GM19452 (cell line): ENCODE data around the gene DOCK2.
"Not testable (repeated sequence)": the region's sequence is repeated elsewhere in the genome, so short reads cannot be mapped to it uniquely, and the experiment has no call there.

ENCODE experiments used
- ATAC-seq: cut with Tn5 transposase; IDR thresholded peaks from one replicate; pipeline ENCODE4 v1.9.1; 2021; ENCODE audit not compliant: unreplicated experiment

The DOCK2 gene

DNA sequence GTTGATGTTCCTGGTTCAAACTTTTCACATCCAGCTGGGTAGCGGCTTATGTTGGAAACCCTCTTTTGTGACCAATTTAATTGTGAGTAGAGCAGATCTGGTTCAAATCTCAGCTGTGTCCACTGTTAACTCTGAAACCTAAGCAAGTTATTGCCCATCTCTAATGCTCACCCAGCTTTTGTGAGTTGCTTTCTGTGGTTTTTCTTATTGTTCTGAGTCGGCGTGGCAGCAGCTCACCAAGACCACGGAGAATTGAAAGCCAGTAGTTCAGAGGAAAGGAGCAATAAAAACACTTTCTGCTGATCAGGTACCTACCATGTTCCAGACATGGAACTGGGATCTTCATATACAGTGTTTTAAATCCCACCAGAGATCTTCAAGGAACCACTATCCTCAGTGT is 114.4 kb downstream of the DOCK2 start:
- ATAC-seq = no peak

DNA sequence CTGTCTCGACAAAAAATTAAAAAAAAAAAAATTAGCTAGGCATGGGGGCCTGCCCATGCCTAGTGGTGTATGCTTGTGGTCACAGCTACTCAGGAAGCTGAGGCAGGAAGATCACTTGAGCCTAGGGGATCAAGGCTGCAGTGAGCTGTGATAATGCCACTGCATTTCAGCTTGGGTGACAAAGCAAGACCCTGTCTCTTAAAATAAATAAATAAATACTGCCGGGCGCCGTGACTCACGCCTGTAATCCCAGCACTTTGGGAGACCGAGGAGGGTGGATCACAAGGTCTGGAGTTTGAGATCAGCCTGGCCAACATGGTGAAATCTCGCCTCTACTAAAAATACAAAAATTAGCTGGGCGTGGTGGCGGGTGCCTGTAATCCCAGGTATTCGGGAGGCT is 115.5 kb downstream of the DOCK2 start:
- ATAC-seq = not testable (repeated sequence)

- ATAC-seq = no peak
These were observed 116.7 kb downstream of the DOCK2 start for GRCh38 chr5:169753795-169754194.

DNA sequence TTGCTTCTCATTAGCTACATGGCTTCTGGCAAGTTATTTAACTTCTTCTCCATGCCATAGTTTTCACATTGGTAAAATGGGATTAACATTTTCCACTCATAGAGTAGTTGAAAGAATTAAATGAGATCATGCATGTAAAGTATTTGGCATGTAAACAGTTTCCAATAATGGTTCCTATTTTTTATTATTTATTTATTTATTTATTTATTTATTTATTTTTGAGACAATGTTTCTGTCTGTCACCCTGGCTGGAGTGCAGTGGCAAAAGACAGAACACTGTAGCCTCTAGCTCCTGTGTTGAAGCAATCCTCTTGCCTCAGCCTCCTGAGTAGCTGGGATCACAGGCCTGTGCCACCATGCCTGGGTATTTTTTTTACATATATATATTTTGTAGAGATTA is 117.7 kb downstream of the DOCK2 start:
- no peak for ATAC-seq

- ATAC-seq = no peak
These were observed 119.1 kb downstream of the DOCK2 start for GRCh38 chr5:169756071-169756765.

GRCh38 chr5:169757016-169757415 is 119.9 kb downstream of the DOCK2 start:
- ATAC-seq = no peak

GRCh38 chr5:169758886-169759285 is 121.8 kb downstream of the DOCK2 start:
- no peak for ATAC-seq

DNA sequence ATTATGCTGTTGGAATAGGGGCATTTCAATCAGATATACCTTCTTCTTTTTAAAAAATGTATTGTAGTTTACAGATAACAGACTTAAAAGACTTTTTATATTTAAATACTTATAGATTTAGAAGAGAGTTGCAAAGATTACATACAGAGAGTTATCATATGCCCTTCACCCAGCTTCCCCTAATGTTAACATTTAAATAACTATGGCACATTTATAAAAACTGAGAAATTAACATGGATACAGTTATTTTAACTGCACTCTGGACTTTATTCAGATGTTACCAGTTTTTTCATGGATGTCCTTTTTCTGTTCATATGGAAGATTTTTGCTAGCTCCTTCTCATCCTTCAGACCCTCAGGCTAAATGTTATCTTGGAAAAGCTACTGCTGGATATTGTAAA is 123.2 kb downstream of the DOCK2 start:
- ATAC-seq = no peak

GRCh38 chr5:169762338-169763095 is 125.4 kb downstream of the DOCK2 start:
- no peak for ATAC-seq

GRCh38 chr5:169763376-169764017 is 126.4 kb downstream of the DOCK2 start:
- ATAC-seq = peak; percentile 67

- ATAC-seq = no peak
These were observed 126.9 kb downstream of the DOCK2 start for GRCh38 chr5:169764018-169764378.

DNA sequence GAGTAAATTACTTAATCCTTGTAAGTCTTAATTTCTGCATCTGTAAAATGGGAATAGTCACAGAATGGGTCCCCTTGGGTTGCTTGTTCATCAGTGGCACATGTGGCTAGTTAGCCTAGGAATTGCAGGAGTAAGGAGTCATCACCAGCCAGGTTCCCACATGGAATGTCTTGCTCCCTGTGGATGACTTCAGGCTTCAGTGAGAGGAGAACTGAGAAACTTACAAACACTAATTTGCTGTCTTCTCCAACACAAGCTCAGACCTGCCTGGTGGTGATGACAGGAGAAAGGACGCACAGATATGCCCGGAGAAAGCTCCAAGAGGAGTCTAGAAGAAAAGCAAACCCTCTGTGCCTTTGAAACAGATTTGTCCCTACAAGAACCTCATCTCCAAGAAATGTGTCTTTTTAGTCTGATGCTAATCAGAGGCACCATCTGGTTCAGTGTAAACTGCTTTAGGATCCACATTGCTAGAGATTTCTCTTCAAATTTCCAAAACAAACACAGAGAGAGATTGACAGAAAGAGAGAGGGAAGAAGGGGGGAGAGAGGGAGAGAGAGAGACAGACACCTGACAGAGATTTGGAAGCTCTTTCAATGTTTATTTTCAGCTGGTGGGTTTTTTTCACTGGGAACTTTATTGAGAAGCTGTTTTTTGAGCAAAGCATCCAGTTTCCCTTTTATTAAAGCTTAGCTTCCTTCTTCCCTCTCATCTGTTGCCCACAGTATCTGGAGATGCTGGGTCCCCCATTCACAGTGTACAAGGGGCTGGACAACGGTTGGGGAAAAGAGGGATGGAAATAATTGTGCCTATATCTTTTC is 128.3 kb downstream of the DOCK2 start:
- ATAC-seq = no peak

- ATAC-seq = not testable (repeated sequence)
These were observed 129.9 kb downstream of the DOCK2 start for GRCh38 chr5:169766943-169767342.

DNA sequence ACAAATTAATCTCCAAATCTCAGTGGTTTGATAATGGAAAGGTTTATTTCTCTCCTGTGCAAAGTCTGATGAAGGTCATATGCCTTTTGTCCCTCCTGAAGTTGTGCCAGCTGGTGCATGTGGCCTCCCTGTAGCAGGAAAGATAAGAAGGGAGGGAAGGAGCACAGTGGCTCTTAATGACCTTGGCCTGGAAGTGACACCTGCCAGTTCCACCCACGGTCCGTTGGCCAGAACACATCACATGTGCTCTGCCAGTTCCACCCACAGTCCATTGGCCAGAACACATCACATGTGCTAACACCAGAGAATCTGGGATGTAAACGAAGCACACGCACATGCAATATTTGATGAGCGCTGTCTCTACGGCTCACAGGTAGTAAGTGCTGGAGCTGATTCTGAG is 130.9 kb downstream of the DOCK2 start:
- ATAC-seq = no peak

DNA sequence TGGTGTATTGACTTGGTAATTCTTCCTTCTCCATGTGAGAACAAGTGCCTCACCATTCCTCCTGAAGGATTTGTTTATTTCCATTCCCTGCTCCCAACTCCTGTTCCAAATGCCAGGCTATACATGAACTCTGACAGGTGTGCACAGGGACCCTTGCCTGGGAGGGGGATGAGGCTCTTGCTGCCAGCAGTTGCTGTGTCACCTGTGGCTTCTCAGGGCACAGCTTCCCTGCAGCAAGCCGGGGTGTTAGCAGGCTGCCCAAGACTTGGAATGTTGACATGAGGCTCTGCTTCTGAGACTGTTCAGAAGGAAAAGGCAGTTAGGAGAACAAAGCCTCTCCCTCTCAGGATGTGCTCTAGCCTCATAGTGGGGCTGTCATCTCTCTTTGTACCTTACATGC is 131.3 kb downstream of the DOCK2 start:
- ATAC-seq = no peak

DNA sequence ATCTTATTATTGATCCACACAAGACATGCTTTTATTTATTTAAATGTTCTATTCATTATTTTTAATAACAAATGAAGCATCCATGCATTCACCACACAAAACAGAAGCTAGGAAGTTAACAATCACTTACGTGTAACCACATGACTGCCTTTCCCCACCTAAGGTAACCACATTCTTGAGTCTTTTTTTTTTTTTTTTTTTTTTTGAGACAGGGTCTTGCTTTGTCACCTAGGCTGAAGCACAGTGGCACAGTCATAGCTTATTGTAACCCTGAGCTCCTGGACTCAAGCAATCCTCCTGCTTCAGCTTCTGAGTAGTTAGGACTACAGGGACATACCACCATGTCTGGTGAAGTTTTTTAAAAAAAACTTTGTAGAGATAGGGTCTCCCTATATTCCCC is 133.0 kb downstream of the DOCK2 start:
- no peak for ATAC-seq

DNA sequence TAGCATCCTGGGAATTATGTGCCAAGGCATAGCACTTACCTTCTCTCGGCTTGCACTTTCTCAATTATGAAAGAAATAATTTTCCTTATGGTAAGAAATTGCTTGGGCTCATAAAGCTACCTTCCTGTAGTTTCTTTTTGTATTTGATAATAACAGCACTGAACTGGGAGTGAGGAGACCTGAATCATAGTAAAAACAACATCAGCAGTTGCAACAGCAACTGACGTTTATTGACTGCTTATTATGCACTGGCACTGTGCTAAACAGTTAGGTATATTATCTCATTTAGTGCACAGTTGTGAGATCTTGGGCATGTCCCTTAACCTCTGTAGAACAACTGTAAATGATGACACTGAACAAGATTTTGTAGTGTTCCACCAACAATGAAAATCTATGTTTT is 135.2 kb downstream of the DOCK2 start:
- no peak for ATAC-seq

DNA sequence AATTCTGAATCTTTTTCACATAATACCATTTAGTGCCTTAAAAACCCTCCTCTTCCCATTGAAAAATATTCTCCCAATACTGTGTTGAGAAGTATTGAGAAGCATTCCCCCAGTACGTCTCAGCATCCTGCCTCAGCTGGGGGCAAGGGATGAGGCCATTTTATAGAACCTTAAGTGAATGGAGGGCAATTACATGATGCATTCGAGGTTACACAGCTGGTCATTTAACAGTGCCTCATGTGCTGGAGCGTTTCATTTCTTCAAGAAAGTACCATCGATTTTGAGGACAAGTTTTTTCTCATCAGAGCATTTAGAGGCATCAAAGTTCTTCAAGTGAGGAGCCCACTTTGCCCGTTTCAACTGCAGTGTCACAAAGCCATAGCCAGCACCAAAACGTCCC is 135.6 kb downstream of the DOCK2 start:
- ATAC-seq = no peak

DNA sequence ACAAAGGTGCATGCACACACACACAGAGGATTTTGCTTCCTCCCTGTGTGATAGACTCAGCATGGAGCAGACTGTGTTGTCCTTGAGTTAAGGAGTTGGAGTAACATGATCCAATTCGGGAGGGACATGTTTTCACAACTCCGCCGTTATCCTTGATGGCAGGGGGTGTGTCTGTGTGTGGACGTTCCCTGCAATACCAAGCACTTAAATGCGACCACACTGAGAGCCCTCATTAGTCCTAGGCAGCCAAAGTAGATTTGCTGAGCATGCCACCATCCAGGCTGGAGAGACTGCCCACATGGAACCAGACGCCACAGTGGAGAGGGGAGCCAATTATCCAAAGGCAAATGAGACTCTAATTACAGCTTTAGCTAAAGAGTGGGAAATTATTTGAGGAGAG is 140.1 kb downstream of the DOCK2 start:
- ATAC-seq = no peak

DNA sequence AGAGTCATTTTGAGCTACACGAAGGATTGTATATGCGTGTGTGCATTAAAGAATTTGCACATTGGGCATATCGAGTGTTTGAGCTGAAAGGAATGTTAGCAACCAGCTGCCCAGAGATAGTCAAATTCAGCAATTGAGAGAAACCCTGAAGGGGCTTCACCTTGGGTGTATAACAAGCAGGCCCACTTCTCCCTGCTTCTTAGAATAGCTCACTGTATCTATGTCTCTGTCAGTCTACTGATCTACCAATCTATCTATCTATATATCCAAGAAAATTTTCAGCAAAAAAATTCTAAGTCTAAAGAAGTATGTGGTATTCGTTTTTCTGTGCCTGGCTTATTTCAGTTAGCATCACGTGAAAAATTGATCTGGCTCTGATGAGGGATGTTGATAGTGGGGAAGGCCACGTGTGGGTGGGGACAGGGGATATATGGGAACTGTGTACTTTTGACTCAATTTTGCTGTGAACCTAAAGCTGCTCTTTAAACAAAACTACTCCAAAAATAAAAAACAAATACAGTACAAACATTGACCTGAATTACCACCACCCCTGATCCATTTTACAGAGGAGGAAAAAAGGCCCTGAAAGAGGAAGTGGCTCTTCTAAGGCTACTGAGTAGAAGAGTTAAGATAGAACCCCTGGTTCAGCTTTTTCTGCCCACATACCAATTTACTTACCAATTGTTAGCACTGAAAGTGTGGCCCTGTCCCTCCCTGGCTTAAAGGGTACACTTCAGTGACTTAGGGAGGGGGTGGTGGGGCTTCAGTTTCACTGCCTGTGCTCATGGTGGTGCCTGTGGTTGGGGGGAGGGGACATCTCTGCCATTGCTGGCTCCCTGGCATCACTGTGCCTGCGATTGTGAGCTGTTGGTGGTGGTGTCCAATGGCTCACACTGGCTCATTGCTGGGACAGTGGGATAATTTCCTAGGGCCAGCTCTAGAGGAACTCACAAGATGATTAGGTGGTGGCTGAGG is 141.8 kb downstream of the DOCK2 start:
- ATAC-seq = peak; percentile 95
